NB4 (cell line): ENCODE measurements around the gene B9D1.

Experiments
- CTCF ChIP-seq: IDR thresholded peaks from one replicate; pipeline ENCODE4 v1.5.1; 2012; ENCODE audit warnings: low read depth, low read length
- MYC ChIP-seq: IDR thresholded peaks from 2 replicates; pipeline ENCODE4 v1.6.1; 2011; ENCODE audit warnings: low read depth, low read length

DNA sequence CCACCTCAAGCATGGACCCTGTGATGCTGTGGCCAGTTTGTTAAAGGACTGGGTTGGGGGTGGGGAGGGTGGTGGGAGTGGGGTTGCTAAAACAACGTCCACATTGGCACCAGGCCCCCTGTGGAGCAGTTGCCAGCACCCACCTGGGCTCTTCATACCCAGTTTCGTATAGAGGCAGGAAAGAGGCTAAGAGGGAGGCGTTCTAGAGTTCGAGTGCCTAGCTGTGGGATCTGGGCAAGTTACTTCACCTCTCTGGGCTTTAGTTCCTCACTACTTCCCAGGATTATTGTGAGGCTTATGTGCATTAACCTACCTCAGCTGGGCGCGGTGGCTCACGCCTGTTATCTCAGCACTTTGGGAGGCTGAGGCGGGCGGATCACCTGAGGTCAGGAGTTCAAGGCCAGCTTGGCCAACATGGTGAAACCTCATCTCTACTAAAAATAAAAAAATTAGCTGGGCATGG, 23.0 kb upstream of the B9D1 start:
- no peak for TF ChIP-seq CTCF
- TF ChIP-seq MYC, result no peak
